Muscle of leg (tissue), 11 donors: ENCODE data around the gene KCNQ2. TPM values are rescaled to one million over a fixed set of nuclear protein-coding genes. Genes with fewer than 3 reads are reported as not detected.

Source experiments
- DNase-seq: peaks from one replicate; pipeline ENCODE4 v3.0.0; 2013
- H3K27ac ChIP-seq: one replicate; pipeline ENCODE4 v1.5.1; 2013; ENCODE audit warnings: mild to moderate bottlenecking, low read length, control low read depth
- H3K27me3 ChIP-seq: one replicate; pipeline ENCODE4 v1.6.1; 2013; ENCODE audit warnings: low read length; ENCODE audit not compliant: control insufficient read depth, insufficient read depth
- H3K36me3 ChIP-seq: one replicate; pipeline ENCODE4 v1.6.1; 2013; ENCODE audit warnings: low read length; ENCODE audit not compliant: control insufficient read depth, insufficient read depth
- H3K4me1 ChIP-seq: one replicate; pipeline ENCODE4 v1.6.1; 2013; ENCODE audit warnings: low read length; ENCODE audit not compliant: control insufficient read depth, insufficient read depth
- H3K4me3 ChIP-seq: one replicate; pipeline ENCODE4 v1.5.1; 2013; ENCODE audit warnings: low read length, control low read depth
- H3K9me3 ChIP-seq: replicated peaks from 2 replicates; pipeline ENCODE4 v1.6.1; 2013; ENCODE audit warnings: low read depth, low read length; ENCODE audit not compliant: control insufficient read depth
- WGBS: methylation state at CpG from one replicate; pipeline ENCODE4 v1.1.5; 2013; ENCODE audit warnings: missing lambda C conversion rate; ENCODE audit not compliant: insufficient coverage; 5-methylcytosine and 5-hydroxymethylcytosine counted together
- polyA plus RNA-seq, 8 donors: library from polyadenylated mRNA; unstranded; fragments of 120-200 nt; gene quantifications; one replicate each; pipeline versions ENCODE4 v1.2.1 to v1.2.3, GENCODE V29; 2013; ENCODE audit warnings: inconsistent platforms in 1 of 8, low replicate concordance in 1 of 8; ENCODE audit not compliant: insufficient read length in 8 of 8, insufficient read depth in 1 of 8
- total RNA-seq: library from RNA; stranded (reverse); fragments of 120-200 nt; gene quantifications from one replicate; pipeline ENCODE4 v1.2.4, GENCODE V29; 2013

KCNQ2 gene
- total and polyA plus RNA-seq, 9 donors, result 2.9 to 11.5 (median 6.7) TPM

GRCh38 chr20:63418617-63419016 is 53.8 kb downstream of the KCNQ2 start:
- Histone ChIP-seq H3K4me1 (peaks cover 26% of the 10 kb centered on the region), H3K9me3 (no peaks in the 10 kb centered on the region), H3K4me3 (no peak overlapping the region), H3K36me3 (no peaks in the 10 kb centered on the region), H3K27ac (no peak overlapping the region), H3K27me3 (peaks cover 38% of the 10 kb centered on the region)
- no peak for DNase-seq
- WGBS, result 69% methylated on average over 16 of the region's 16 CpGs

- Histone ChIP-seq H3K27me3 (peaks cover 36% of the 10 kb centered on the region), H3K36me3 (no peaks in the 10 kb centered on the region), H3K4me1 (peaks cover 27% of the 10 kb centered on the region), H3K4me3 (no peak overlapping the region), H3K27ac (no peak overlapping the region), H3K9me3 (no peaks in the 10 kb centered on the region)
- 60% methylated on average over 20 of the region's 23 CpGs for WGBS
- DNase-seq, result no peak
Observed at GRCh38 chr20:63417738-63418120, 54.7 kb downstream of the KCNQ2 start.

- Histone ChIP-seq H3K4me1 (peaks cover 32% of the 10 kb centered on the region), H3K9me3 (no peaks in the 10 kb centered on the region), H3K27ac (no peak overlapping the region), H3K4me3 (no peak overlapping the region), H3K27me3 (peaks cover 36% of the 10 kb centered on the region), H3K36me3 (no peaks in the 10 kb centered on the region)
- 56% methylated on average over 18 of the region's 25 CpGs for WGBS
- DNase-seq, result no peak
Observed at GRCh38 chr20:63417097-63417737, 55.2 kb downstream of the KCNQ2 start.

GRCh38 chr20:63416631-63417030 is 55.8 kb downstream of the KCNQ2 start:
- H3K36me3 ChIP-seq, result no peaks in the 10 kb centered on the region
- no peak overlapping the region for H3K4me3 ChIP-seq
- H3K4me1 ChIP-seq, result peaks cover 36% of the 10 kb centered on the region
- H3K27ac ChIP-seq, result no peak overlapping the region
- no peaks in the 10 kb centered on the region for H3K9me3 ChIP-seq
- no peak for DNase-seq
- H3K27me3 ChIP-seq, result peaks cover 36% of the 10 kb centered on the region
- 69% methylated on average over 13 of the region's 24 CpGs for WGBS

- Histone ChIP-seq H3K4me1 (peaks cover 36% of the 10 kb centered on the region), H3K4me3 (no peak overlapping the region), H3K27me3 (peaks cover 36% of the 10 kb centered on the region), H3K36me3 (no peaks in the 10 kb centered on the region), H3K9me3 (no peaks in the 10 kb centered on the region), H3K27ac (no peak overlapping the region)
- peak; percentile 35 for DNase-seq
- WGBS, result 45% methylated on average over 19 of the region's 32 CpGs
Observed at GRCh38 chr20:63415647-63416391, 56.6 kb downstream of the KCNQ2 start.

- DNase-seq, result no peak
- Histone ChIP-seq H3K27ac (no peak overlapping the region), H3K36me3 (no peaks in the 10 kb centered on the region), H3K27me3 (peaks cover 34% of the 10 kb centered on the region), H3K4me3 (no peak overlapping the region), H3K4me1 (peaks cover 36% of the 10 kb centered on the region), H3K9me3 (no peaks in the 10 kb centered on the region)
- WGBS, result 87% methylated on average over 28 of the region's 45 CpGs
Observed at GRCh38 chr20:63414720-63415430, 57.6 kb downstream of the KCNQ2 start.

GRCh38 chr20:63413963-63414684 is 58.3 kb downstream of the KCNQ2 start:
- H3K36me3 ChIP-seq, result no peaks in the 10 kb centered on the region
- H3K9me3 ChIP-seq, result no peaks in the 10 kb centered on the region
- peaks cover 28% of the 10 kb centered on the region for H3K27me3 ChIP-seq
- H3K4me3 ChIP-seq, result no peak overlapping the region
- peaks cover 36% of the 10 kb centered on the region for H3K4me1 ChIP-seq
- H3K27ac ChIP-seq, result no peak overlapping the region
- DNase-seq, result no peak
- WGBS, result 82% methylated on average over 27 of the region's 33 CpGs

- WGBS, result 74% methylated on average over 14 of the region's 18 CpGs
- Histone ChIP-seq H3K4me3 (no peak overlapping the region), H3K4me1 (peaks cover 36% of the 10 kb centered on the region), H3K27me3 (peaks cover 21% of the 10 kb centered on the region), H3K36me3 (no peaks in the 10 kb centered on the region), H3K27ac (no peak overlapping the region), H3K9me3 (no peaks in the 10 kb centered on the region)
- no peak for DNase-seq
Observed at GRCh38 chr20:63413323-63413722, 59.1 kb downstream of the KCNQ2 start.

- Histone ChIP-seq H3K9me3 (no peaks in the 10 kb centered on the region), H3K27ac (no peak overlapping the region), H3K27me3 (peaks cover 18% of the 10 kb centered on the region), H3K36me3 (no peaks in the 10 kb centered on the region), H3K4me3 (no peak overlapping the region), H3K4me1 (peaks cover 34% of the 10 kb centered on the region)
- WGBS, result 63% methylated on average over 4 of the region's 8 CpGs
- DNase-seq, result no peak
Observed at GRCh38 chr20:63412889-63413288, 59.6 kb downstream of the KCNQ2 start.
